Tibial nerve (tissue), 4 donors: Measurements from ENCODE around the gene TMEM214. TPM values are rescaled to one million over a fixed set of nuclear protein-coding genes. Genes with fewer than 3 reads are reported as not detected.

Experiments
- DNase-seq, 2 donors: peaks; one replicate each; pipeline ENCODE4 v3.0.0-alpha.2; 2019; ENCODE audit warnings: low spot score in 2 of 2
- H3K27ac ChIP-seq, 4 donors: fragments of 200-600 bp; sonication (generic) in 3 of 4; one replicate each; pipeline ENCODE4 v1.5.1; 2017 to 2019; ENCODE audit warnings: mild to moderate bottlenecking in 1 of 4
- H3K27me3 ChIP-seq, 2 donors: fragments of 200-600 bp; sonication (generic) in 1 of 2; one replicate each; pipeline versions ENCODE4 v1.5.1 to v1.6.0; 2017 to 2019
- H3K36me3 ChIP-seq, 3 donors: fragments of 200-600 bp; sonication (generic); one replicate each; pipeline ENCODE4 v1.5.1; 2018 to 2019
- H3K4me1 ChIP-seq, 4 donors: fragments of 200-600 bp; sonication (generic) in 3 of 4; one replicate each; pipeline ENCODE4 v1.5.1; 2017 to 2019
- H3K4me3 ChIP-seq, 4 donors: fragments of 200-600 bp; sonication (generic) in 3 of 4; one replicate each; pipeline ENCODE4 v1.5.1; 2017 to 2019; ENCODE audit warnings: mild to moderate bottlenecking in 1 of 4, moderate library complexity in 1 of 4
- H3K9me3 ChIP-seq, 4 donors: fragments of 200-600 bp; sonication (generic) in 3 of 4; one replicate each; pipeline ENCODE4 v1.5.1; 2017 to 2019
- CTCF ChIP-seq, 5 experiments: fragments of 200-600 bp in 3 of 5; fragments of 450-650 bp in 2 of 5; sonication (generic) in 3 of 5; IDR thresholded peaks; one replicate each; pipeline ENCODE4 v1.5.1; 2016 to 2019; ENCODE audit warnings: antibody characterized with exemption in 5 of 5, mild to moderate bottlenecking in 3 of 5, moderate library complexity in 2 of 5
- EP300 ChIP-seq, 2 donors: sonication (generic); formaldehyde crosslinking; IDR thresholded peaks; one replicate each; pipeline ENCODE4 v1.6.1; 2017; ENCODE audit warnings: antibody characterized with exemption in 2 of 2, mild to moderate bottlenecking in 1 of 2
- POLR2A ChIP-seq, 2 donors: fragments of 450-650 bp; IDR thresholded peaks; one replicate each; pipeline ENCODE4 v1.6.1; 2017; ENCODE audit warnings: antibody characterized with exemption in 2 of 2, mild to moderate bottlenecking in 2 of 2, moderate library complexity in 2 of 2
- WGBS, 2 donors: methylation state at CpG; one replicate each; pipeline ENCODE4 v1.1.5; 2018; 5-methylcytosine and 5-hydroxymethylcytosine counted together
- total RNA-seq, 4 donors: library from RNA; depleted of rRNA; stranded (reverse); fragments of >200 nt; gene quantifications; one replicate each; pipeline ENCODE4 v1.1.0, GENCODE V29; 2016

Gene TMEM214
- total RNA-seq, 4 donors from 2014 or later = 45.7 to 71.4 (median 53.4) TPM

DNA sequence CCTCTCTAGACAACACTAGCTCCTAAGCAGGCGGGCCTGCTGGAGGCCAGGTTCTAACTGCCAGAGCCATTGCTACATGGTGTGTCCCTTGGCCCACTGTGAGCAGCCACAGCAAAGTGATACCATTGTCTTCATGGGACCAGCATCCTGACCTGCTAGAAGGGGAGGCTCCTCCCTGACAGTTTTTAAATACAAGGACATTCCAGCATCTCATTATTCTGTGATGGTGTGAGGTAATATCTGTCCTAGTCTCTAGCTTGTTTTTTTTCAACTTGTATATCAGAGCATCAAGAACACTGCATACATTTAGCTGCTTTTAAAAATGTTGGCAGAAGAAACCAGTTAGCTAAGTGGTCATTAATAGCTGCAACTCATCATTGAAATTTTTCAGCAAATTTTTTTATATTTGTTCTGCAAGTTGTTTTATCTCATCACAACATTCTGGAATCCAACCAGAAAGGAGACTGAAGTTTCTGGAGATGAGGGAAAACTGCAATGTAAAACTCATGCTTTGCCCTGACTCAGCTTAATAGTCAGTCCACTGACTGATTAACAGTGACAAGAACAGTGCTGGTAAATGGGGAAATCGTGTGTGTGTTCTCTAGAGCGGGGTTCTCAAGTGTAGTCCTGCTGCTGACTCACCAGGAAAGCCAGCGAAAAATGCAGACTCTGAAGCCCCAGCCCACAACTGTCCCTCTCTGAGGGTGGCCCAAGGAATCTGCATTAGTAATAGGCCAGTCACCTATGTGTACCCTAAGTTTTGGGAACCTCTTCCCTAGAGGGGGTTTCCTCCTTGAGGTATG is 44.5 kb upstream of the TMEM214 start:
- H3K4me1 ChIP-seq = no peaks in the 10 kb centered on the region
- no peaks in the 10 kb centered on the region for H3K27me3 ChIP-seq
- TF ChIP-seq EP300 (IDR thresholded peaks at IDR 0.05) (no peak), CTCF (IDR thresholded peaks at IDR 0.05) (no peak), POLR2A (IDR thresholded peaks at IDR 0.05) (no peak)
- no peak overlapping the region for H3K4me3 ChIP-seq
- 65 to 75% methylated on average over 4 of the region's 4 CpGs for WGBS, 2 donors
- peak overlapping the region in 1 of 4 donors; percentile 4 for H3K27ac ChIP-seq
- peaks cover 0 to 3% (median 0%) of the 10 kb centered on the region in 3 donors for H3K36me3 ChIP-seq
- no peaks in the 10 kb centered on the region for H3K9me3 ChIP-seq
- DNase-seq = no peak

DNA sequence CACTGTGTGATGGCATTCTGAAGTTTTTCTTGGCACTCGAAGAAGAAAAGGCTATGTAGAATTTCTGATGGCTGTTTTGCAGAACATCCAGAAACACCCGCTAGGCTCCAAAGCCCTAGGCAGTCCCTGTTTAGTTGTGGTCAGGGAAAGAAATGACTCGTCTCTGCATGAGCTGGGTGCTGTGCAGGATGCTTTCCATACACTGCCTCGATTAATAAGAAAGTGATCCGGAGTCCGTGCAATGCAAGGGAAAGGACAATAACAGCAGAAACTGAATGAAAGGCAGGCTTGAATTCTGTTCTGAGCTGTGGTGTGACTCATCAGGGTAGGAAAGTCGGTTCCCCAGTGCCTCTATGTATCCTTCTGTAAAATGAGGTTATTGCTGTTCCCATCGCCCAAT is 43.6 kb upstream of the TMEM214 start:
- TF ChIP-seq CTCF (IDR thresholded peaks at IDR 0.05) = no peak
- no peak for TF ChIP-seq EP300 (IDR thresholded peaks at IDR 0.05)
- TF ChIP-seq POLR2A (IDR thresholded peaks at IDR 0.05) = no peak
- peak overlapping the region in 1 of 4 donors; percentile 8 for H3K27ac ChIP-seq
- no peak overlapping the region for H3K4me3 ChIP-seq
- no peaks in the 10 kb centered on the region for H3K4me1 ChIP-seq
- no peak for DNase-seq
- H3K9me3 ChIP-seq = no peaks in the 10 kb centered on the region
- no peaks in the 10 kb centered on the region for H3K27me3 ChIP-seq
- peaks cover 0 to 3% (median 0%) of the 10 kb centered on the region in 3 donors for H3K36me3 ChIP-seq
- WGBS, 2 donors = 56 to 68% methylated on average over 8 of the region's 8 CpGs

GRCh38 chr2:26991717-26992116 is 41.0 kb upstream of the TMEM214 start:
- TF ChIP-seq CTCF (IDR thresholded peaks at IDR 0.05) (no peak), POLR2A (IDR thresholded peaks at IDR 0.05) (no peak), EP300 (IDR thresholded peaks at IDR 0.05) (no peak)
- H3K4me3 ChIP-seq = no peak overlapping the region
- no peaks in the 10 kb centered on the region for H3K36me3 ChIP-seq
- WGBS, 2 donors = 75 to 76% methylated on average over 5 of the region's 5 CpGs
- DNase-seq = no peak
- H3K4me1 ChIP-seq = no peaks in the 10 kb centered on the region
- no peak overlapping the region for H3K27ac ChIP-seq
- no peaks in the 10 kb centered on the region for H3K27me3 ChIP-seq
- H3K9me3 ChIP-seq = no peaks in the 10 kb centered on the region

GRCh38 chr2:26993768-26994167 is 39.0 kb upstream of the TMEM214 start:
- 80% methylated on average over 1 of the region's 1 CpG for WGBS, 2 donors
- no peak for TF ChIP-seq POLR2A (IDR thresholded peaks at IDR 0.05)
- DNase-seq = no peak
- Histone ChIP-seq H3K27ac (no peak overlapping the region), H3K36me3 (no peaks in the 10 kb centered on the region), H3K4me3 (no peak overlapping the region), H3K4me1 (no peaks in the 10 kb centered on the region), H3K9me3 (no peaks in the 10 kb centered on the region), H3K27me3 (no peaks in the 10 kb centered on the region)

DNA sequence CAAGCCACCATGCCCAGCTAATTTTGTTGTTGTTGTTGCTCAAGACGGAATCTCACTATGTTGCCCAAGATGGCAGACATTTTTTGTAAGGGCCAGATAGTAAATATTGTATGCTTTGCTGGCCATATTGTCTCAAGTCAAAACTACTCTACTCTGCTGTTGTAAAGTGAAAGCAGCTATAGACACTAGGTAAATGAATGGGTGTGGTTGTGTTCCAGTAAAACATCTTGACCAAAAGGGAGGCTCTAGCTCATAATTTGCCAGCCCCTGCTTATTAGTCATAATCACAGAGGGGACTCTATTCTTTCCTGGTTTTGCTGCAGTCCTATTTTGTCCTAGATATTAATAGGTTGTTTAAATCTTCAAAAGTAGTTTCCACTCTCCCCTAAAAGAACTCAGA is 37.8 kb upstream of the TMEM214 start:
- H3K27ac ChIP-seq = no peak overlapping the region
- WGBS, 2 donors = 75 to 100% methylated on average over 1 of the region's 1 CpG
- no peaks in the 10 kb centered on the region for H3K4me1 ChIP-seq
- no peaks in the 10 kb centered on the region for H3K27me3 ChIP-seq
- no peaks in the 10 kb centered on the region for H3K36me3 ChIP-seq
- no peak overlapping the region for H3K4me3 ChIP-seq
- TF ChIP-seq EP300 (IDR thresholded peaks at IDR 0.05) (no peak), POLR2A (IDR thresholded peaks at IDR 0.05) (no peak), CTCF (IDR thresholded peaks at IDR 0.05) (no peak)
- DNase-seq = no peak
- H3K9me3 ChIP-seq = no peaks in the 10 kb centered on the region
